Spleen (tissue), 11 donors: ENCODE results near the gene PIBF1. TPM values are rescaled to one million over a fixed set of nuclear protein-coding genes. Genes with fewer than 3 reads are reported as not detected.

Experiments
- DNase-seq: peaks from one replicate; pipeline ENCODE4 v3.0.0-alpha.2; 2020
- H3K27ac ChIP-seq, 8 donors: fragments of 200-600 bp; sonication (generic) in 7 of 8; 1 replicate in 4 of 8; 2 replicates in 4 of 8; pipeline versions ENCODE4 v1.5.0 to v1.8.0; 2016 to 2021; ENCODE audit warnings: inconsistent platforms in 4 of 8, mild to moderate bottlenecking in 4 of 8, moderate library complexity in 1 of 8
- H3K27me3 ChIP-seq, 7 donors: fragments of 200-600 bp; sonication (generic) in 6 of 7; replicated peaks in 1 of 7; 1 replicate in 4 of 7; 2 replicates in 3 of 7; pipeline versions ENCODE4 v1.5.0 to v1.8.0; 2016 to 2021; ENCODE audit warnings: inconsistent platforms in 3 of 7, mild to moderate bottlenecking in 1 of 7
- H3K36me3 ChIP-seq, 6 donors: fragments of 200-600 bp; sonication (generic) in 5 of 6; 1 replicate in 4 of 6; 2 replicates in 2 of 6; pipeline versions ENCODE4 v1.5.0 to v1.8.0; 2016 to 2021; ENCODE audit warnings: inconsistent platforms in 2 of 6
- H3K4me1 ChIP-seq, 6 donors: fragments of 200-600 bp; sonication (generic) in 5 of 6; 1 replicate in 3 of 6; 2 replicates in 3 of 6; pipeline versions ENCODE4 v1.5.0 to v1.8.0; 2016 to 2021; ENCODE audit warnings: inconsistent platforms in 3 of 6
- H3K4me3 ChIP-seq, 8 donors: fragments of 200-600 bp; sonication (generic) in 7 of 8; 1 replicate in 4 of 8; 2 replicates in 4 of 8; pipeline versions ENCODE4 v1.5.0 to v1.8.0; 2016 to 2021; ENCODE audit warnings: inconsistent platforms in 4 of 8, mild to moderate bottlenecking in 4 of 8, moderate library complexity in 2 of 8
- H3K9me3 ChIP-seq, 8 donors: fragments of 200-600 bp; sonication (generic) in 7 of 8; 1 replicate in 4 of 8; 2 replicates in 4 of 8; pipeline versions ENCODE4 v1.5.0 to v1.8.0; 2016 to 2021; ENCODE audit warnings: inconsistent platforms in 4 of 8
- CTCF ChIP-seq, 11 experiments: fragments of 200-600 bp in 7 of 11; fragments of 450-650 bp in 4 of 11; sonication (generic) in 4 of 11; IDR thresholded peaks in 8 of 11; conservative IDR thresholded peaks in 3 of 11; 1 replicate in 7 of 11; 2 replicates in 4 of 11; pipeline versions ENCODE4 v1.4.0 to v1.8.0; 2016 to 2021; ENCODE audit warnings: antibody characterized with exemption in 11 of 11, inconsistent platforms in 4 of 11, mild to moderate bottlenecking in 1 of 11
- POLR2A ChIP-seq, 3 donors: fragments of 450-650 bp; IDR thresholded peaks; one replicate each; pipeline ENCODE4 v1.5.1; 2017; ENCODE audit warnings: antibody characterized with exemption in 3 of 3, mild to moderate bottlenecking in 1 of 3
- POLR2AphosphoS5 ChIP-seq, 3 donors: sonication (generic); formaldehyde crosslinking; IDR thresholded peaks; one replicate each; pipeline ENCODE4 v1.5.1; 2017; ENCODE audit warnings: antibody characterized with exemption in 3 of 3
- WGBS, 5 donors: extraction: QIAGEN DNeasy Blood & Tissue Kit in 3 of 5; methylation state at CpG; one replicate each; pipeline versions ENCODE4 v1.1.5 to v1.1.7; 2013 to 2018; 5-methylcytosine and 5-hydroxymethylcytosine counted together
- intact Hi-C: fragments of 100-400 bp; cut with DNase I; formaldehyde crosslinking; loops from one replicate; pipeline ENCODE4 v1.15.0; 2023; ENCODE audit warnings: low total_unique reads
- polyA plus RNA-seq, 3 donors: library from polyadenylated mRNA; stranded (reverse); fragments of 200-250 nt; gene quantifications; one replicate each; pipeline ENCODE4 v1.2.1, GENCODE V29; 2013
- total RNA-seq, 7 donors: library from RNA; depleted of rRNA in 3 of 7; stranded (reverse); fragments of >200 nt in 3 of 7; fragmentation: NEBNext Ultra II Directional in 4 of 7; extraction: Animal tissue kit (Norgen Biotek cat#: 25700) in 4 of 7; gene quantifications; one replicate each; pipeline versions ENCODE4 v1.1.0 to v1.2.1, GENCODE V29; 2016 to 2021
- donor health status: healthy with polysubstance abuse.
- donor health status: DM: no; HTN: no; CAD: no; lungs with moderate emphysema.
- donor health status: DM: no; HTN: no; CAD: no.
- donor health status: Bipolar disorder and iron deficiency.
- donor health status: healthy.
- donor health status: DM: no; HTN: no; CAD: no.
- donor health status: DM: yes; HTN: yes; CAD: no.

The PIBF1 gene
- total and polyA plus RNA-seq, 10 donors = 11.0 to 35.6 (median 27.9) TPM

GRCh38 chr13:72745260-72745659 is 36.7 kb upstream of the PIBF1 start:
- no peak for TF ChIP-seq POLR2A (IDR thresholded peaks at IDR 0.05)
- H3K9me3 ChIP-seq = no peaks in the 10 kb centered on the region
- DNase-seq = no peak
- 55 to 86% (median 79%) methylated on average over 1 of the region's 1 CpG for WGBS, 5 donors
- H3K27ac ChIP-seq = no peak overlapping the region
- peaks cover 0 to 92% (median 32%) of the 10 kb centered on the region in 6 donors for H3K36me3 ChIP-seq
- no peaks in the 10 kb centered on the region for H3K27me3 ChIP-seq
- no peaks in the 10 kb centered on the region for H3K4me1 ChIP-seq
- no peak overlapping the region for H3K4me3 ChIP-seq
- intact Hi-C loops = no loop called here

GRCh38 chr13:72751220-72751619 is 30.7 kb upstream of the PIBF1 start:
- Histone ChIP-seq H3K36me3 (peaks cover 0 to 100% (median 64%) of the 10 kb centered on the region in 6 donors), H3K4me3 (no peak overlapping the region), H3K9me3 (peaks cover 0 to 4% (median 0%) of the 10 kb centered on the region in 8 donors), H3K4me1 (no peaks in the 10 kb centered on the region), H3K27me3 (no peaks in the 10 kb centered on the region), H3K27ac (no peak overlapping the region)
- no peak for DNase-seq
- intact Hi-C loops = no loop called here
- TF ChIP-seq POLR2A (IDR thresholded peaks at IDR 0.05) (no peak), POLR2AphosphoS5 (IDR thresholded peaks at IDR 0.05) (no peak), CTCF (IDR thresholded peaks at IDR 0.05 in 8 of 11, conservative IDR thresholded peaks at IDR 0.05 in 3 of 11) (no peak)

- H3K36me3 ChIP-seq = peaks cover 0 to 100% (median 71%) of the 10 kb centered on the region in 6 donors
- intact Hi-C loops = no loop called here
- no peak overlapping the region for H3K27ac ChIP-seq
- H3K4me1 ChIP-seq = no peaks in the 10 kb centered on the region
- DNase-seq = no peak
- H3K27me3 ChIP-seq = no peaks in the 10 kb centered on the region
- H3K9me3 ChIP-seq = peaks cover 0 to 4% (median 0%) of the 10 kb centered on the region in 8 donors
- 87 to 96% (median 94%) methylated on average over 6 of the region's 6 CpGs for WGBS, 5 donors
- no peak for TF ChIP-seq POLR2A (IDR thresholded peaks at IDR 0.05)
- H3K4me3 ChIP-seq = no peak overlapping the region
Measured at GRCh38 chr13:72754111-72754510, 27.8 kb upstream of the PIBF1 start.

GRCh38 chr13:72757792-72758535 is 24.0 kb upstream of the PIBF1 start:
- no peaks in the 10 kb centered on the region for H3K27me3 ChIP-seq
- 69 to 74% (median 70%) methylated on average over 4 of the region's 4 CpGs for WGBS, 5 donors
- TF ChIP-seq POLR2A (IDR thresholded peaks at IDR 0.05) = no peak
- no peak for TF ChIP-seq CTCF (IDR thresholded peaks at IDR 0.05 in 8 of 11, conservative IDR thresholded peaks at IDR 0.05 in 3 of 11)
- no peak for TF ChIP-seq POLR2AphosphoS5 (IDR thresholded peaks at IDR 0.05)
- no peak for DNase-seq
- H3K9me3 ChIP-seq = no peaks in the 10 kb centered on the region
- intact Hi-C loops = no loop called here
- H3K36me3 ChIP-seq = peaks cover 0 to 100% (median 90%) of the 10 kb centered on the region in 6 donors
- no peaks in the 10 kb centered on the region for H3K4me1 ChIP-seq
- H3K4me3 ChIP-seq = no peak overlapping the region
- H3K27ac ChIP-seq = no peak overlapping the region

- H3K27ac ChIP-seq = no peak overlapping the region
- TF ChIP-seq POLR2AphosphoS5 (IDR thresholded peaks at IDR 0.05) (no peak), POLR2A (IDR thresholded peaks at IDR 0.05) (no peak), CTCF (IDR thresholded peaks at IDR 0.05 in 8 of 11, conservative IDR thresholded peaks at IDR 0.05 in 3 of 11) (no peak)
- DNase-seq = no peak
- intact Hi-C loops = no loop called here
- WGBS, 5 donors = 84 to 88% (median 86%) methylated on average over 3 of the region's 3 CpGs
- H3K9me3 ChIP-seq = no peaks in the 10 kb centered on the region
- H3K36me3 ChIP-seq = peaks cover 0 to 100% (median 95%) of the 10 kb centered on the region in 6 donors
- H3K27me3 ChIP-seq = no peaks in the 10 kb centered on the region
- H3K4me3 ChIP-seq = no peak overlapping the region
- no peaks in the 10 kb centered on the region for H3K4me1 ChIP-seq
Measured at GRCh38 chr13:72760189-72760588, 21.7 kb upstream of the PIBF1 start.
